Upper lobe of left lung (tissue), 6 donors: ENCODE measurements around the gene OR5A1. TPM values are rescaled to one million over a fixed set of nuclear protein-coding genes. Genes with fewer than 3 reads are reported as not detected.

ENCODE experiments used
- ATAC-seq, 2 donors: fragments of 200-7000 bp; cut with Tn5 transposase; one replicate each; pipeline ENCODE4 v1.9.1; 2022; ENCODE audit warnings: mild to moderate bottlenecking in 2 of 2, moderate library complexity in 2 of 2; ENCODE audit not compliant: low FRiP score in 2 of 2
- DNase-seq, 2 donors: peaks; one replicate each; pipeline ENCODE4 v3.0.0-alpha.2; 2019 to 2020
- H3K27ac ChIP-seq, 4 donors: fragments of 200-600 bp; sonication (generic); one replicate each; pipeline ENCODE4 v1.5.1; 2016 to 2019
- H3K27me3 ChIP-seq, 4 donors: fragments of 200-600 bp; sonication (generic); one replicate each; pipeline ENCODE4 v1.5.1; 2017 to 2019
- H3K36me3 ChIP-seq, 4 donors: fragments of 200-600 bp; sonication (generic); one replicate each; pipeline ENCODE4 v1.5.1; 2016 to 2019
- H3K4me1 ChIP-seq, 4 donors: fragments of 200-600 bp; sonication (generic); one replicate each; pipeline ENCODE4 v1.5.1; 2018 to 2019
- H3K4me3 ChIP-seq, 4 donors: fragments of 200-600 bp; sonication (generic); one replicate each; pipeline ENCODE4 v1.5.1; 2017 to 2019; ENCODE audit warnings: mild to moderate bottlenecking in 2 of 4, moderate library complexity in 1 of 4
- H3K9me3 ChIP-seq, 4 donors: fragments of 200-600 bp; sonication (generic); one replicate each; pipeline ENCODE4 v1.5.1; 2018 to 2019
- CTCF ChIP-seq, 6 experiments: fragments of 450-650 bp in 4 of 6; fragments of 200-600 bp in 2 of 6; sonication (generic) in 2 of 6; IDR thresholded peaks; one replicate each; pipeline ENCODE4 v1.5.1; 2016 to 2019; ENCODE audit warnings: antibody characterized with exemption in 6 of 6
- EP300 ChIP-seq, 4 donors: sonication (generic); formaldehyde crosslinking; IDR thresholded peaks; one replicate each; pipeline ENCODE4 v1.5.1; 2017; ENCODE audit warnings: antibody characterized with exemption in 4 of 4, control low read depth in 2 of 4
- POLR2A ChIP-seq, 4 donors: fragments of 450-650 bp; IDR thresholded peaks; one replicate each; pipeline ENCODE4 v1.5.1; 2016 to 2017; ENCODE audit warnings: antibody characterized with exemption in 4 of 4, mild to moderate bottlenecking in 2 of 4
- POLR2AphosphoS5 ChIP-seq, 2 donors: sonication (generic); formaldehyde crosslinking; IDR thresholded peaks; one replicate each; pipeline ENCODE4 v1.5.1; 2017; ENCODE audit warnings: antibody characterized with exemption in 2 of 2
- WGBS, 2 donors: methylation state at CpG; one replicate each; pipeline ENCODE4 v1.1.5; 2017 to 2018; 5-methylcytosine and 5-hydroxymethylcytosine counted together
- total RNA-seq, 6 donors: library from RNA; depleted of rRNA in 4 of 6; stranded (reverse); fragments of >200 nt in 4 of 6; gene quantifications; one replicate each; pipeline versions ENCODE4 v1.1.0 to v1.2.1, GENCODE V29; 2016 to 2021
- donor health status: DM: no; HTN: no; CAD: no; lungs with moderate emphysema.
- donor health status: DM: no; HTN: yes; CAD: no; lungs with severe emphysema.

Gene OR5A1
- total RNA-seq, 6 donors from 2014 or later = not detected

GRCh38 chr11:59463190-59463641 lies 26.9 kb downstream of the OR5A1 start:
- H3K36me3 ChIP-seq = no peaks in the 10 kb centered on the region
- DNase-seq = no peak

GRCh38 chr11:59473015-59473414 lies 36.7 kb downstream of the OR5A1 start, which contains the start of gene OR4D10:
OR4D10 (plus strand) TSS chr11:59473315; CDS start chr11:59477430, 4,115 bp downstream.
- no peak for DNase-seq
- Histone ChIP-seq H3K9me3 (no peaks in the 10 kb centered on the region), H3K4me1 (no peaks in the 10 kb centered on the region), H3K4me3 (no peak within 1 kb of the TSS), H3K36me3 (no peaks in the 10 kb centered on the region), H3K27ac (no peak within 1 kb of the TSS), H3K27me3 (no peaks in the 10 kb centered on the region)
- ATAC-seq = no peak
- TF ChIP-seq POLR2A (IDR thresholded peaks at IDR 0.05) (no peak), CTCF (IDR thresholded peaks at IDR 0.05) (no peak), POLR2AphosphoS5 (IDR thresholded peaks at IDR 0.05) (no peak), EP300 (IDR thresholded peaks at IDR 0.05) (no peak)

More at GRCh38 chr11:59463190-59463641, 26.9 kb downstream of the OR5A1 start:
- Histone ChIP-seq H3K4me3 (no peak overlapping the region), H3K27ac (no peak overlapping the region), H3K9me3 (no peaks in the 10 kb centered on the region), H3K4me1 (no peaks in the 10 kb centered on the region), H3K27me3 (no peaks in the 10 kb centered on the region)
- ATAC-seq = no peak
- TF ChIP-seq POLR2AphosphoS5 (IDR thresholded peaks at IDR 0.05) (no peak), EP300 (IDR thresholded peaks at IDR 0.05) (no peak), CTCF (IDR thresholded peaks at IDR 0.05) (no peak), POLR2A (IDR thresholded peaks at IDR 0.05) (no peak)
- whole genome bisulfite sequencing, 2 donors = 42 to 51% methylated on average over 5 of the region's 5 CpGs

- no peaks in the 10 kb centered on the region for H3K9me3 ChIP-seq
- no peaks in the 10 kb centered on the region for H3K36me3 ChIP-seq
- H3K27me3 ChIP-seq = no peaks in the 10 kb centered on the region
- no peak for TF ChIP-seq POLR2A (IDR thresholded peaks at IDR 0.05)
- TF ChIP-seq POLR2AphosphoS5 (IDR thresholded peaks at IDR 0.05) = no peak
- TF ChIP-seq EP300 (IDR thresholded peaks at IDR 0.05) = no peak
- no peak for TF ChIP-seq CTCF (IDR thresholded peaks at IDR 0.05)
- H3K4me1 ChIP-seq = no peaks in the 10 kb centered on the region
- H3K4me3 ChIP-seq = no peak overlapping the region
- ATAC-seq (no peak), DNase-seq (no peak)
- no peak overlapping the region for H3K27ac ChIP-seq
- 51 to 59% methylated on average over 9 of the region's 9 CpGs for WGBS, 2 donors
These were observed 38.9 kb downstream of the OR5A1 start for GRCh38 chr11:59475176-59475575.

- Histone ChIP-seq H3K4me1 (no peaks in the 10 kb centered on the region), H3K27ac (no peak overlapping the region), H3K4me3 (no peak overlapping the region), H3K9me3 (no peaks in the 10 kb centered on the region), H3K36me3 (no peaks in the 10 kb centered on the region), H3K27me3 (no peaks in the 10 kb centered on the region)
- TF ChIP-seq POLR2A (IDR thresholded peaks at IDR 0.05) (no peak), POLR2AphosphoS5 (IDR thresholded peaks at IDR 0.05) (no peak), EP300 (IDR thresholded peaks at IDR 0.05) (no peak), CTCF (IDR thresholded peaks at IDR 0.05) (no peak)
- no peak for DNase-seq
- no peak for ATAC-seq
These were observed 43.6 kb downstream of the OR5A1 start for GRCh38 chr11:59479906-59480305.

- Histone ChIP-seq H3K4me1 (no peaks in the 10 kb centered on the region), H3K36me3 (no peaks in the 10 kb centered on the region), H3K9me3 (no peaks in the 10 kb centered on the region), H3K27ac (no peak overlapping the region), H3K4me3 (no peak overlapping the region), H3K27me3 (no peaks in the 10 kb centered on the region)
- DNase-seq (no peak), ATAC-seq (no peak)
- WGBS, 2 donors = 79 to 87% methylated on average over 3 of the region's 3 CpGs
- TF ChIP-seq CTCF (IDR thresholded peaks at IDR 0.05) (no peak), POLR2AphosphoS5 (IDR thresholded peaks at IDR 0.05) (no peak), POLR2A (IDR thresholded peaks at IDR 0.05) (no peak), EP300 (IDR thresholded peaks at IDR 0.05) (no peak)
These were observed 44.1 kb downstream of the OR5A1 start for GRCh38 chr11:59480359-59480758.
